Chondrocyte (in vitro differentiated cells): ENCODE results near the gene SMAD6. TPM values are rescaled to one million over a fixed set of nuclear protein-coding genes. Genes with fewer than 3 reads are reported as not detected.
"Not testable (repeated sequence)": the region's sequence is repeated elsewhere in the genome, so short reads cannot be mapped to it uniquely, and the experiment has no call there.

Source experiments
- DNase-seq: peaks from one replicate; pipeline ENCODE4 v3.0.0; 2021; ENCODE audit warnings: mixed read lengths, low spot score
- H3K27ac Mint-ChIP-seq: one replicate; pipeline ENCODE4 v1.8.0; 2021; ENCODE audit warnings: mild to moderate bottlenecking, moderate library complexity, mixed read lengths; ENCODE audit not compliant: unreplicated experiment
- H3K27me3 Mint-ChIP-seq: 2 replicates; pipeline ENCODE4 v1.8.0; 2021; ENCODE audit warnings: low read depth, mixed read lengths
- H3K36me3 Mint-ChIP-seq: 2 replicates; pipeline ENCODE4 v1.8.0; 2021; ENCODE audit warnings: low read depth, mixed read lengths
- H3K4me1 Mint-ChIP-seq: 2 replicates; pipeline ENCODE4 v1.8.0; 2021; ENCODE audit warnings: low read depth, mild to moderate bottlenecking, mixed read lengths
- H3K4me3 Mint-ChIP-seq: one replicate; pipeline ENCODE4 v1.8.0; 2021; ENCODE audit warnings: mild to moderate bottlenecking, moderate library complexity, mixed read lengths; ENCODE audit not compliant: unreplicated experiment
- H3K9me3 Mint-ChIP-seq: 2 replicates; pipeline ENCODE4 v1.8.0; 2021; ENCODE audit warnings: low read depth, mixed read lengths
- total RNA-seq: library from RNA; stranded (reverse); gene quantifications from 3 replicates; pipeline ENCODE4 v1.2.1, GENCODE V29; 2021
- TF ChIP-seq, protein P1 (sequence below): fragments of 200-600 bp; sonication (generic); IDR thresholded peaks from 2 replicates; pipeline ENCODE4 v1.5.0; 2021; ENCODE audit warnings: antibody characterized with exemption, mild to moderate bottlenecking, moderate library complexity

SMAD6 gene
- total RNA-seq, 1 donor from 2014 or later = 5.2 TPM

- H3K27ac Mint-ChIP-seq = no peak overlapping the region
- peaks cover 14% of the 10 kb centered on the region for H3K9me3 Mint-ChIP-seq
- peaks cover 12% of the 10 kb centered on the region for H3K4me1 Mint-ChIP-seq
- no peaks in the 10 kb centered on the region for H3K27me3 Mint-ChIP-seq
- no peak overlapping the region for H3K4me3 Mint-ChIP-seq
- DNase-seq = no peak
- peaks cover 2% of the 10 kb centered on the region for H3K36me3 Mint-ChIP-seq
- TF ChIP-seq, protein P1, sequence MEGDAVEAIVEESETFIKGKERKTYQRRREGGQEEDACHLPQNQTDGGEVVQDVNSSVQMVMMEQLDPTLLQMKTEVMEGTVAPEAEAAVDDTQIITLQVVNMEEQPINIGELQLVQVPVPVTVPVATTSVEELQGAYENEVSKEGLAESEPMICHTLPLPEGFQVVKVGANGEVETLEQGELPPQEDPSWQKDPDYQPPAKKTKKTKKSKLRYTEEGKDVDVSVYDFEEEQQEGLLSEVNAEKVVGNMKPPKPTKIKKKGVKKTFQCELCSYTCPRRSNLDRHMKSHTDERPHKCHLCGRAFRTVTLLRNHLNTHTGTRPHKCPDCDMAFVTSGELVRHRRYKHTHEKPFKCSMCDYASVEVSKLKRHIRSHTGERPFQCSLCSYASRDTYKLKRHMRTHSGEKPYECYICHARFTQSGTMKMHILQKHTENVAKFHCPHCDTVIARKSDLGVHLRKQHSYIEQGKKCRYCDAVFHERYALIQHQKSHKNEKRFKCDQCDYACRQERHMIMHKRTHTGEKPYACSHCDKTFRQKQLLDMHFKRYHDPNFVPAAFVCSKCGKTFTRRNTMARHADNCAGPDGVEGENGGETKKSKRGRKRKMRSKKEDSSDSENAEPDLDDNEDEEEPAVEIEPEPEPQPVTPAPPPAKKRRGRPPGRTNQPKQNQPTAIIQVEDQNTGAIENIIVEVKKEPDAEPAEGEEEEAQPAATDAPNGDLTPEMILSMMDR = no peak
These were observed 20.6 kb upstream of the SMAD6 start for GRCh38 chr15:66681395-66681794.

- no peak overlapping the region for H3K27ac Mint-ChIP-seq
- peaks cover 14% of the 10 kb centered on the region for H3K9me3 Mint-ChIP-seq
- no peak overlapping the region for H3K4me3 Mint-ChIP-seq
- H3K4me1 Mint-ChIP-seq = peaks cover 12% of the 10 kb centered on the region
- peaks cover 2% of the 10 kb centered on the region for H3K36me3 Mint-ChIP-seq
- no peaks in the 10 kb centered on the region for H3K27me3 Mint-ChIP-seq
- no peak for DNase-seq
- TF ChIP-seq, protein P1 = no peak
These were observed 19.8 kb upstream of the SMAD6 start for GRCh38 chr15:66682246-66682645.

- TF ChIP-seq, protein P1 = no peak
These were observed 19.2 kb upstream of the SMAD6 start for GRCh38 chr15:66682865-66683264.

GRCh38 chr15:66684136-66684681, 17.8 kb upstream of the SMAD6 start:
- H3K9me3 Mint-ChIP-seq = peaks cover 14% of the 10 kb centered on the region
- TF ChIP-seq, protein P1 = no peak
- H3K36me3 Mint-ChIP-seq = peaks cover 2% of the 10 kb centered on the region
- no peak overlapping the region for H3K4me3 Mint-ChIP-seq
- H3K27ac Mint-ChIP-seq = no peak overlapping the region
- DNase-seq = no peak
- no peaks in the 10 kb centered on the region for H3K27me3 Mint-ChIP-seq
- peaks cover 9% of the 10 kb centered on the region for H3K4me1 Mint-ChIP-seq

More at GRCh38 chr15:66682865-66683264, 19.2 kb upstream of the SMAD6 start:
- H3K36me3 Mint-ChIP-seq = peaks cover 2% of the 10 kb centered on the region
- no peak overlapping the region for H3K27ac Mint-ChIP-seq
- DNase-seq = no peak
- peaks cover 14% of the 10 kb centered on the region for H3K9me3 Mint-ChIP-seq
- no peaks in the 10 kb centered on the region for H3K27me3 Mint-ChIP-seq
- peaks cover 12% of the 10 kb centered on the region for H3K4me1 Mint-ChIP-seq
- no peak overlapping the region for H3K4me3 Mint-ChIP-seq

DNA sequence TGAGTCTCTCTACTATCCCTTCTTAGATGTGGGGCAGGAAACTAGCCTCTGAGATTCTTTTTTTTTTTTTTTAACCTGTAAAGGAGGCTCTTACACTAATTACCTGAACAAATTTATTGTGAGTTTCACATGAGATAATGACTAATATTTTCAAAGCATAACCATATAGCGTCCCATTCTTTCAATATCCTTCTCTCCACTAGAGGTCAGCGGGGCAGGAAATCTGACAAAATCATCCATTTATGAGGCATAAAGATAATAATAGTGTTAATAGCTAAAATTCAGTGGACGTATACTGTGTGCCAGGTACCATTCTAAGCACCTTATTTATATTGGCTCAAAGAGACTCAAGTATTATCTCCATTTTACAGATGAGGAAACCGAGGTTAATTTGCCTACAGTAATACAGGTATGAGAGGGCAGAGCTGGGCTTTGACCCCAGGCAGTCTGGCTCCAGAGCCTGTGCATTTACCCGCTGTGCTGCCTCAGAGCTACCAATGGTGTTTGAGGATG, 16.3 kb upstream of the SMAD6 start:
- peaks cover 13% of the 10 kb centered on the region for H3K9me3 Mint-ChIP-seq
- peaks cover 2% of the 10 kb centered on the region for H3K36me3 Mint-ChIP-seq
- DNase-seq = no peak
- H3K4me1 Mint-ChIP-seq = no peaks in the 10 kb centered on the region
- no peak overlapping the region for H3K4me3 Mint-ChIP-seq
- TF ChIP-seq, protein P1 = peak; percentile 73
- H3K27ac Mint-ChIP-seq = no peak overlapping the region
- H3K27me3 Mint-ChIP-seq = no peaks in the 10 kb centered on the region

GRCh38 chr15:66690912-66691311, 11.1 kb upstream of the SMAD6 start:
- H3K36me3 Mint-ChIP-seq, H3K27ac Mint-ChIP-seq, H3K4me3 Mint-ChIP-seq, H3K9me3 Mint-ChIP-seq, H3K4me1 Mint-ChIP-seq, H3K27me3 Mint-ChIP-seq, DNase-seq: not testable (repeated sequence)
